Measurements from ENCODE around the gene CNKSR1. TPM values are rescaled to one million over a fixed set of nuclear protein-coding genes. Genes with fewer than 3 reads are reported as not detected.

CNKSR1 gene
- total RNA-seq, 1 experiment from 2014 or later: 18.0 TPM

GRCh38 chr1:26210147-26210870, 33.0 kb downstream of the CNKSR1 start (continued):
- TF ChIP-seq CDX4 (CRISPR knock-in tag; IDR thresholded peaks at IDR 0.05; ENCODE audit: borderline replicate concordance): no peak
- no peak for TF ChIP-seq ZNF281 (CRISPR knock-in tag; IDR thresholded peaks at IDR 0.05)
- TF ChIP-seq HMGA2 (CRISPR knock-in tag; IDR thresholded peaks at IDR 0.05): no peak
- TF ChIP-seq ZSCAN18 (CRISPR knock-in tag; IDR thresholded peaks at IDR 0.05): no peak
- TF ChIP-seq ETV6 (CRISPR knock-in tag; IDR thresholded peaks at IDR 0.05): no peak
- no peak for TF ChIP-seq PRRX2 (CRISPR knock-in tag; IDR thresholded peaks at IDR 0.05)

GRCh38 chr1:26212726-26213125, 35.4 kb downstream of the CNKSR1 start:
- peaks cover 3% of the 10 kb centered on the region for H3K4me1 Mint-ChIP-seq
- ChIA-PET POLR2A (no interaction called here), CTCF (interaction anchor here (1.0 to 1.5 kb wide), 3 partner anchors 23 to 109 kb away, joined by 3 to 6 read pairs (median 4); partner anchors contain the start of genes CATSPER4 and ZNF593)
- DNase-seq (ENCODE audit: low spot score) (no peak), ATAC-seq (no peak)
- no peaks in the 10 kb centered on the region for H3K27me3 Mint-ChIP-seq (ENCODE audit: low read depth)
- TF ChIP-seq HMGA2 (CRISPR knock-in tag; IDR thresholded peaks at IDR 0.05) (no peak), CDX4 (CRISPR knock-in tag; IDR thresholded peaks at IDR 0.05; ENCODE audit: borderline replicate concordance) (no peak), ZNF121 (CRISPR knock-in tag; IDR thresholded peaks at IDR 0.05) (0 out of 2 replicates have a peak, but pooled peaks have one; percentile 29), JUN (CRISPR knock-in tag; IDR thresholded peaks at IDR 0.05) (no peak), ARID4B (CRISPR knock-in tag; IDR thresholded peaks at IDR 0.05; ENCODE audit: borderline replicate concordance) (no peak), ZNF671 (CRISPR knock-in tag; IDR thresholded peaks at IDR 0.05) (no peak), E2F5 (CRISPR knock-in tag; IDR thresholded peaks at IDR 0.05) (no peak), FOXP1 (CRISPR knock-in tag; IDR thresholded peaks at IDR 0.05; ENCODE audit: borderline replicate concordance) (no peak), FOXK1 (CRISPR knock-in tag; IDR thresholded peaks at IDR 0.05) (no peak), NR2C2 (CRISPR knock-in tag; IDR thresholded peaks at IDR 0.05) (no peak), NR1H2 (CRISPR knock-in tag; IDR thresholded peaks at IDR 0.05) (no peak), GTF2I (CRISPR knock-in tag; conservative IDR thresholded peaks at IDR 0.05) (0 out of 2 replicates have a peak, but pooled peaks have one; percentile 3), ATF2 (CRISPR knock-in tag; IDR thresholded peaks at IDR 0.05; ENCODE audit: borderline replicate concordance, low read depth) (no peak), AFF4 (CRISPR knock-in tag; IDR thresholded peaks at IDR 0.05; ENCODE audit: borderline replicate concordance) (no peak), PRRX2 (CRISPR knock-in tag; IDR thresholded peaks at IDR 0.05) (no peak)
- H3K4me3 Mint-ChIP-seq: no peak overlapping the region
- no peaks in the 10 kb centered on the region for H3K36me3 Mint-ChIP-seq
- H3K27ac Mint-ChIP-seq: no peak overlapping the region
- no peaks in the 10 kb centered on the region for H3K9me3 Mint-ChIP-seq
